Activated CD4-positive, alpha-beta T cell treated with anti-CD3 and anti-CD28 coated beads, Interleukin-2, amount 50 U/mL, for 1 hour (primary cell): ENCODE measurements around the gene RBPJL.

Experiments
- DNase-seq: peaks from one replicate; pipeline ENCODE4 v3.0.0-alpha.2; 2020

The RBPJL gene

GRCh38 chr20:45294003-45294368, 12.7 kb upstream of the RBPJL start:
- no peak for DNase-seq

DNA sequence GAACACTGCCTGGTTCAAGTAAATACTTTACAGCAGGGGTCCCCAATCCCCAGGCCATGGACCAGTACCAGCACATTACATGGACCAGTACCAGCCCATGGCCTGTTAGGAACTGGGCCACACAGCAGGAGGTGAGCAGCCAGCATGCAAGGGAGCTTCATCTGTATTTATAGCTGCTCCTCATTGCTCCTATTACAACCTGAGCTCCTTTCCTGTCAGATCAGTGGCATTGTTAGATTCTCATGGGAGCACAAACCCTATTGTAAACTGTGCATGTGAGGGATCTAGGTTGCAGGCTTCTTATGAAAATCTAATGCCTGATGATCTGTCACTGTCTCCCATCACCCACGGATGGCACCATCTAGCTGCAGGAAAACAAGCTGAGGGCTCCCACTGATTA, 12.0 kb upstream of the RBPJL start:
- no peak for DNase-seq

- no peak for DNase-seq
Measured at GRCh38 chr20:45297786-45298497, 8.7 kb upstream of the RBPJL start.

DNA sequence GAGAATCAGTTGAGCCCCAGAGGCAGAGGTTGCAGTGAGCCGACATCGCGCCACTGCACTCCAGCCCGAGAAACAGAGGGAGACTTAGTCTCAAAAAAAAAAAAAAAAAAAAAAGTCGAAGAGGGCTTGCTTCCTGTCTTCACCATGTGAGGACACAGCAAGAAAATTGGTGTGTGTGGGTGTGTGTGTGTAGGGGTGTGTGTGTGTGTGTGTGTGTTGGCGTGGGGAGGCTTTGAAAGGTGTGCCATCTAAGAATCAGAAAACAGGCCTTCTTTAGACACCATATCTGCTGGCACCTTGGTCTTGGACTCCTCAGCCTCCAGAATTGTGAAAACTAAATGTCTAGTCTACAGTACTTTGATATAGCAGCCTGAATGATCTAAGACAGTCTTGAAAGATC, 6.9 kb upstream of the RBPJL start:
- DNase-seq: no peak

DNA sequence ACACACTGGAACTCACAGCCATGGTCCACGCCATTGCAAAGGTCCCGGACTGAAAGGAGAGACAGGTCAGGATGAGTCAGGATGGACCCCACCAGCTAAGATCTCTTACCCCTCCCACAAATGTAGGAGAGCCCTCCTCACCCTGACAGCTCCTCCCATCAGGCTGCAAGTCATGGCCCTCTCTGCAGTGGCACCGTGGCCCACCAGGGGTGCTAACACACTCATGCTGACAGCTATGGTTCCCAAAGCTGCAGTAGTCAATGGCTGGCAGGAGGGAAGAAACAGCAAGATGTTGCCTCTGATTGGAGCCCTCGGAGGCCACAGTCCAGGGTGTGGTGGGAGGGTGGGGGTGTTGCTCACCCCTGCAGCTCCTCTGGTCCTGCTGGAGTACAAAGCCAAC, 5.7 kb upstream of the RBPJL start:
- no peak for DNase-seq

- DNase-seq: no peak
Measured at GRCh38 chr20:45301824-45302271, 4.8 kb upstream of the RBPJL start.

DNA sequence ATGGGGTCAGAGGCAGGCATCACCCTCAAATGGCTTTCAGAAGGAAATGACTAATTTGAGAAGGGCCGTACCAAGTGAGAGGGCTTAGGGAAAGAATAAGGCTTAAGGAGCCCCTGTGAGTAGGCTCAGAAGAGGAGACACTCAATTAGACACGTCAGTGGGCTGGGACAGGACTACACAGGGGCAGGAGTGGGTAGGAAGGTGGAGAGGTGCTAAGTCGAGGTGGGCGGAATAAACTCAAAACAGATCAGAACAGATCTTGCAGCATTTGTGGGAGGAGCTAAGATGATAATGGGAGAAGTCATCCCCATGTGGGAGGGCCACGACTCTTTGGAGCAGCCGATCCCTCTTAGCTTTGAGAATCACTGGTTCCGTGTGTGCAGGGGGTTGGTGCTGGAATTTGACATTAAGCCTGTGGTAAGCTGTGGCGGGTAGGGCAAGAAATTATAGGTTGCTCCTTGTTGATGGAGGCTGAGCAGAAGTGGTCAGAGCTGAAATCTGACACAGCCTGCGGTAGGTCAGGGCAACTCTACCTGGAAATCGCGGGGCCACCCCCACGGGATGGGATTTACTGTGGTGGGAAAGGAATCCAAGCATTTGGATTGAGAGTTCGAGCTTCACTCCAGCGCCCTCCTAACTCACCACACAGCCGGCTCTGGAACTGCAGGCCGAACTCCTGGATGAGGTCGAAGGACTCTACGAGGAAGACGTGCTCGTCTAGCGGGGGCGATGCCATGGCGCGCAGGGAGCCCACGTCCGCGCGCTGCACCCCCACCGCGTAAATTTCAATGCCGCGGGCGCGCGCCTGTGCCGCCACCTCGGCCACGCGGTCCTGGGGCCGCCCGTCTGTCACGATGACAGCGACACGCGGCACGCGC, 2.8 kb upstream of the RBPJL start:
- DNase-seq: no peak

- DNase-seq: no peak
Measured at GRCh38 chr20:45304464-45304999, 2.1 kb upstream of the RBPJL start.

DNA sequence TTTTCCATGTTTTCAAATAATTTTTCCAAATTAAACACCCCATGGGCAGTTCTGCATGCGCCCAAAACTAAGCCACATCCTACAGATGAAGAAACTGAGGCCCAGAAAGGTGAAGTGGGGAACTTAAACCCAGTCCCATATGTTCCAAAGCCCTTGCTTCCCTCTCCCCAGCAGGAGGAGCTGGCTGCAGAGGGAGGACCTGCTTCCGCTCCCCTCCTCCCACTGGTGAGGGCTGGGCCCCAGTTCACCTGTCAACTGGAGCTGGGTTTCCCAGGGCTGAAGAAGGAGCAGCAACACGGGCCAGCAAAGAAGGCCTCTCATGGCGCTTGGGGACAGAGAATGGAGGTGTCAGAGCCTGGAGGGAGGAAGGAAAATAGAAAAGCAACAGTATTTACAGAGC, 1.4 kb upstream of the RBPJL start:
- no peak for DNase-seq

GRCh38 chr20:45307076-45307640, 518 bp downstream of the RBPJL start:
- no peak for DNase-seq

- no peak for DNase-seq
Measured at GRCh38 chr20:45308117-45308778, 1.6 kb downstream of the RBPJL start, which contains the start of gene MATN4. Gene MATN4, minus strand, starts transcription at chr20:45308299. Its CDS starts 2,717 bp downstream, at chr20:45305582.

DNA sequence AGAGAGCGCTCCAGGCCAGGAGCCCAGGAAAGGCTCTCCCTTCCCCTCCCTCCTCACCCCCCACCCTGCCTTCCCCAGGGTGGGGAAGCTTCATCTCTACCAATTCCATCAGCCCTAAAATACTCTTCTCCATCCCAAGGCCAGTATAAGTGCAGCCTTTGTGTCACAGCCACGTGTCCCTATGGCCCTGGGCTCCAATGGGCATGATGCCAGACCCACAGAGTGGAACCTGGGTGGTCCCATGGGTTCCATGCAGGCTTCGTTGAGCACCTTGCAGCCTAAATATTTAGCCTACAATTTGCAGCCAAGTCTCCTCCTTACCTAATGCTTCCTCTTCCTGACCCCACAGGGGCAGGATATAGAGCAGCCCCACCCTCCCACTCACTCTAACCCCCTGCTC, 2.4 kb downstream of the RBPJL start:
- no peak for DNase-seq

- DNase-seq: peak; percentile 51
Measured at GRCh38 chr20:45311589-45312211, 5.1 kb downstream of the RBPJL start.

DNA sequence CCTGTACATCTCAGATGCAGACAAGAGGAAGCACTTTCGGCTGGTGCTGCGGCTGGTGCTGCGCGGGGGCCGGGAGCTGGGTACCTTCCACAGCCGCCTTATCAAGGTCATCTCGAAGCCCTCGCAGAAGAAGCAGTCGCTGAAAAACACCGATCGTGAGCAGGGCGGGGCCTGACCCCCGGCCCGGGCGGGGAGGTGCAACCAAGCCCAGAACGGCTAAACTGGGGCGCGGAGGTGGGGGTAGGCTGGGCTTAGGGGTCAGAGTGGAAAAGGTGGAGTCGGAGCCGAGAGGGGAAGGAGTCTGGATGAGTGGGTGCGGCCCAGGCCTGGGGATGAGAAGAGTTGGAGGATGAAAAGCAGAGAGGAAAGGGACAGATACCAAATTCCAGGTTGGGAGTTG, 5.6 kb downstream of the RBPJL start:
- DNase-seq: no peak

DNA sequence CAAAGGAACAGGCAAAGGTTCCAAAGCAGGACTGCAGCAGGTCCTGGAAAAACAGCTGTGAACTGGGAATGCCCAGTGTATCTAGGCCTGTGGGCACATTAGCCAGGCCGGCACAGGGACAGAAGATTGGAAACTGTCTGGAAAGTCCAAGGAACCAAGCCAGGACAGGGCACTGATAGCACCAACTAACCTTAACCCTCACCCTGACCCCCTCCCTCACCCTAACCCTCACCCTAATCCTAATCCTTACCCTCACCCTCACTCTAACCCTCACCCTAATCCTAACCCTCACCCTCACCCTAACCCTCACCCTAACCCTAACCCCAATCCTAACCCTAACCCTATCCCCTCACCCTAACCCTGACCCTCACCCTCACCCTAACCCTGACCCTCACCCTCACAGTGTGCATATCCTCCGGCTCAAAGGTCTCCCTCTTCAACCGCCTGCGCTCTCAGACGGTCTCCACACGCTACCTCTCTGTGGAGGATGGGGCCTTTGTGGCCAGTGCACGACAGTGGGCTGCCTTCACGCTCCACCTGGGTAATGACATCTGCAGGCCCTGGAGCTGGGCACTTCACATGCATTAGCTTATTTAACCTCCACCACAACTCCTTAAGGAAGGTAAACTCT, 6.5 kb downstream of the RBPJL start:
- no peak for DNase-seq

- no peak for DNase-seq
Measured at GRCh38 chr20:45313943-45314342, 7.3 kb downstream of the RBPJL start.

GRCh38 chr20:45315672-45316071, 9.0 kb downstream of the RBPJL start:
- DNase-seq: no peak

GRCh38 chr20:45316150-45317080, 9.8 kb downstream of the RBPJL start:
- DNase-seq: no peak

DNA sequence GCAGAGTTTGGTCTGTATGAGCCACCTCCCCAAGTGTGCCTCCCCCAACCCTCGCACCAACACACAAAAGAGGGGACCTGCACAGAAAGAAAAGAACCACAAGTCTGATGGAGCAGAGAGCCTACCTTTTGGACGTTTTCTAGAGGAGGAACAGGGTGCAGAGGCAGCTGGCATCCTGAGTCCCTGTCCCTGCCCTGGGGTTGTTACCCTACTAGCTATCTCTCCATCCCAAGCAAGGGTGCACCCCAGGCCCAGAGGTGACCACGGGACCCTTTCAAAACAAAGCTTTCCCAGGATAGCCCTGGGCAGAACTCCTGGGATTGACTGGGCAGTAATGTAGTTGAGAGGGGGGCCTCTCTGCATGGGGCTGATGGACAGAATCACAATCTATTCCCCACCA, 11.2 kb downstream of the RBPJL start:
- DNase-seq: no peak

- DNase-seq: no peak
Measured at GRCh38 chr20:45318386-45318939, 11.8 kb downstream of the RBPJL start.

GRCh38 chr20:45318948-45319347, 12.3 kb downstream of the RBPJL start:
- no peak for DNase-seq
